ENCODE data around the gene ZNF580. TPM values are rescaled to one million over a fixed set of nuclear protein-coding genes. Genes with fewer than 3 reads are reported as not detected.

ZNF580 gene
- polyA plus RNA-seq, 1 donor (not counting 4 experiments of a cell fraction or from before 2014, with no cell fraction given), result 3.0 TPM

GRCh38 chr19:55675661-55676354 lies 35.0 kb downstream of the ZNF580 start:
- H3K36me3 ChIP-seq (ENCODE audit: control insufficient read depth in 2 of 2, extremely low read depth in 1 of 2, insufficient read depth in 2 of 2, low read length in 2 of 2), result peaks cover 24 to 35% of the 10 kb centered on the region in 2 experiments
- H4K20me1 ChIP-seq (ENCODE audit: control insufficient read depth, extremely low read depth, insufficient read depth, low read length), result peaks cover 16% of the 10 kb centered on the region
- FAIRE-seq, result no peak

GRCh38 chr19:55676383-55676782 lies 35.6 kb downstream of the ZNF580 start:
- peaks cover 31% of the 10 kb centered on the region for H3K4me1 ChIP-seq (ENCODE audit: control insufficient read depth, extremely low read depth, insufficient read depth, low read length)
- peak; percentile 23 for FAIRE-seq

More at GRCh38 chr19:55675661-55676354, 35.0 kb downstream of the ZNF580 start:
- TF ChIP-seq CTCF (optimal IDR thresholded peaks at IDR 0.05 in 1 of 3, IDR thresholded peaks at IDR 0.05 in 1 of 3, conservative IDR thresholded peaks at IDR 0.05 in 1 of 3; ENCODE audit: extremely low read depth in 1 of 3, insufficient read depth in 2 of 3, low read length in 3 of 3) (no peak), EZH2 (IDR thresholded peaks at IDR 0.05; ENCODE audit: low read length) (no peak)
- no peaks in the 10 kb centered on the region for H3K9me1 ChIP-seq (ENCODE audit: control insufficient read depth, extremely low read depth, insufficient read depth, low read length)
- H3K9me3 ChIP-seq (ENCODE audit: control insufficient read depth, low read depth, low read length), result no peaks in the 10 kb centered on the region
- peak overlapping the region; percentile 89 for H3K4me2 ChIP-seq (ENCODE audit: control insufficient read depth, extremely low read depth, insufficient read depth, low read depth, low read length)
- H3K27ac ChIP-seq (ENCODE audit: control insufficient read depth, insufficient read depth, low read length), result peak overlapping the region; percentile 85
- dilution Hi-C loops (cut with MboI; ENCODE audit: extremely low pct_ligation_motif_present, low sequenced_read_pairs), result no loop called here
- DNase-seq (ENCODE audit: low read depth, low spot score), result no peak
- peak overlapping the region; percentile 59 to 95 (median 89) for H3K4me3 ChIP-seq (ENCODE audit: control insufficient read depth in 2 of 3, extremely low read depth in 1 of 3, insufficient read depth in 2 of 3, low read depth in 1 of 3, low read length in 3 of 3)
- peaks cover 82% of the 10 kb centered on the region for H3K79me2 ChIP-seq (ENCODE audit: control insufficient read depth, insufficient read depth, low read length)
- peak overlapping the region; percentile 94 for H3K9ac ChIP-seq (ENCODE audit: control insufficient read depth, extremely low read depth, insufficient read depth, low read length)
- H3K4me1 ChIP-seq (ENCODE audit: control insufficient read depth, extremely low read depth, insufficient read depth, low read length), result peaks cover 31% of the 10 kb centered on the region
- H2AFZ ChIP-seq (ENCODE audit: control insufficient read depth, low read length), result peak overlapping the region; percentile 52
- no peaks in the 10 kb centered on the region for H3K27me3 ChIP-seq (ENCODE audit: control insufficient read depth, extremely low read depth, insufficient read depth, low read length)

More at GRCh38 chr19:55676383-55676782, 35.6 kb downstream of the ZNF580 start:
- Histone ChIP-seq H3K27me3 (ENCODE audit: control insufficient read depth, extremely low read depth, insufficient read depth, low read length) (no peaks in the 10 kb centered on the region), H2AFZ (ENCODE audit: control insufficient read depth, low read length) (no peak overlapping the region), H3K4me3 (ENCODE audit: control insufficient read depth in 2 of 3, extremely low read depth in 1 of 3, insufficient read depth in 2 of 3, low read depth in 1 of 3, low read length in 3 of 3) (peak overlapping the region; percentile 59 to 95 (median 89)), H4K20me1 (ENCODE audit: control insufficient read depth, extremely low read depth, insufficient read depth, low read length) (peaks cover 11% of the 10 kb centered on the region), H3K36me3 (ENCODE audit: control insufficient read depth in 2 of 2, extremely low read depth in 1 of 2, insufficient read depth in 2 of 2, low read length in 2 of 2) (peaks cover 29 to 40% of the 10 kb centered on the region in 2 experiments), H3K9ac (ENCODE audit: control insufficient read depth, extremely low read depth, insufficient read depth, low read length) (peak overlapping the region; percentile 94), H3K79me2 (ENCODE audit: control insufficient read depth, insufficient read depth, low read length) (peaks cover 82% of the 10 kb centered on the region), H3K9me1 (ENCODE audit: control insufficient read depth, extremely low read depth, insufficient read depth, low read length) (no peaks in the 10 kb centered on the region), H3K27ac (ENCODE audit: control insufficient read depth, insufficient read depth, low read length) (peak overlapping the region; percentile 85), H3K4me2 (ENCODE audit: control insufficient read depth, extremely low read depth, insufficient read depth, low read depth, low read length) (peak overlapping the region; percentile 89), H3K9me3 (ENCODE audit: control insufficient read depth, low read depth, low read length) (no peaks in the 10 kb centered on the region)
- dilution Hi-C loops (cut with MboI; ENCODE audit: extremely low pct_ligation_motif_present, low sequenced_read_pairs), result no loop called here
- TF ChIP-seq EZH2 (IDR thresholded peaks at IDR 0.05; ENCODE audit: low read length) (no peak), CTCF (optimal IDR thresholded peaks at IDR 0.05 in 1 of 3, IDR thresholded peaks at IDR 0.05 in 1 of 3, conservative IDR thresholded peaks at IDR 0.05 in 1 of 3; ENCODE audit: extremely low read depth in 1 of 3, insufficient read depth in 2 of 3, low read length in 3 of 3) (peak in 2 of 3 experiments; percentile 13 to 29)
- no peak for DNase-seq (ENCODE audit: low read depth, low spot score)
